Loucy (cell line): ENCODE results near the gene WDR19.
"Not testable (repeated sequence)": the region's sequence is repeated elsewhere in the genome, so short reads cannot be mapped to it uniquely, and the experiment has no call there.

Source experiments
- H2AFZ ChIP-seq: fragments of 200-600 bp; sonication (generic); 2 replicates; pipeline ENCODE4 v1.6.0; 2016; ENCODE audit warnings: antibody characterized with exemption, mild to moderate bottlenecking, low read length, moderate library complexity
- H3F3A ChIP-seq: fragments of 200-600 bp; 2 replicates; pipeline ENCODE4 v1.6.0; 2016; ENCODE audit warnings: antibody characterized with exemption, low read depth, mild to moderate bottlenecking
- H3K27me3 ChIP-seq: fragments of 200-600 bp; sonication (generic); 2 replicates; pipeline ENCODE4 v1.6.1; 2014; ENCODE audit warnings: low read length, mild to moderate bottlenecking; ENCODE audit not compliant: insufficient read depth, poor library complexity, severe bottlenecking
- H3K36me3 ChIP-seq: fragments of 200-600 bp; sonication (generic); 2 replicates; pipeline ENCODE4 v1.6.1; 2016; ENCODE audit warnings: low read length; ENCODE audit not compliant: insufficient read depth
- H3K4me1 ChIP-seq: fragments of 200-600 bp; sonication (generic); 2 replicates; pipeline ENCODE4 v1.5.1; 2014; ENCODE audit warnings: low read length, mild to moderate bottlenecking; ENCODE audit not compliant: insufficient read depth, poor library complexity, severe bottlenecking
- H3K4me2 ChIP-seq: fragments of 200-600 bp; sonication (generic); 2 replicates; pipeline ENCODE4 v1.6.0; 2014; ENCODE audit warnings: antibody characterized with exemption, low read length, low read depth, mild to moderate bottlenecking; ENCODE audit not compliant: poor library complexity, severe bottlenecking
- H3K4me3 ChIP-seq: fragments of 200-600 bp; sonication (generic); 2 replicates; pipeline ENCODE4 v1.5.1; 2014; ENCODE audit warnings: low read length, mild to moderate bottlenecking, mixed read lengths; ENCODE audit not compliant: poor library complexity, severe bottlenecking
- H3K79me2 ChIP-seq: fragments of 200-600 bp; sonication (generic); 2 replicates; pipeline ENCODE4 v1.6.1; 2014; ENCODE audit warnings: low read length; ENCODE audit not compliant: insufficient read depth
- H3K9ac ChIP-seq: fragments of 200-600 bp; sonication (generic); 2 replicates; pipeline ENCODE4 v1.6.0; 2014; ENCODE audit warnings: mild to moderate bottlenecking, low read depth, low read length, moderate library complexity; ENCODE audit not compliant: poor library complexity, severe bottlenecking
- H3K9me2 ChIP-seq: fragments of 200-600 bp; sonication (generic); replicated peaks from 2 replicates; pipeline ENCODE4 v1.6.1; 2016; ENCODE audit warnings: low read depth, low read length, mixed read lengths
- H3K9me3 ChIP-seq: fragments of 200-600 bp; sonication (generic); 2 replicates; pipeline ENCODE4 v1.6.1; 2014; ENCODE audit warnings: mild to moderate bottlenecking, antibody characterized with exemption, low read length, low read depth; ENCODE audit not compliant: insufficient read depth
- H4K20me1 ChIP-seq: fragments of 200-600 bp; sonication (generic); 2 replicates; pipeline ENCODE4 v1.6.0; 2014; ENCODE audit warnings: antibody characterized with exemption, low read length, mild to moderate bottlenecking; ENCODE audit not compliant: insufficient read depth, poor library complexity, severe bottlenecking
- CTCF ChIP-seq: fragments of 200-600 bp; sonication (generic); conservative IDR thresholded peaks from 2 replicates; pipeline ENCODE4 v1.5.1; 2014; ENCODE audit warnings: mild to moderate bottlenecking, antibody characterized with exemption, low read length
- EZH2phosphoT487 ChIP-seq: fragments of 200-600 bp; IDR thresholded peaks from 2 replicates; pipeline ENCODE4 v1.6.1; 2018; ENCODE audit warnings: antibody characterized with exemption, mild to moderate bottlenecking, moderate library complexity, borderline replicate concordance

The WDR19 gene

GRCh38 chr4:39170301-39170700 lies 12.0 kb upstream of the WDR19 start:
- no peak overlapping the region for H3K4me2 ChIP-seq
- no peaks in the 10 kb centered on the region for H3K9me3 ChIP-seq
- no peaks in the 10 kb centered on the region for H3K79me2 ChIP-seq
- H3K4me3 ChIP-seq: no peak overlapping the region
- H3K9ac ChIP-seq: no peak overlapping the region
- peaks cover 5% of the 10 kb centered on the region for H3K27me3 ChIP-seq
- H3K36me3 ChIP-seq: no peaks in the 10 kb centered on the region
- no peaks in the 10 kb centered on the region for H3F3A ChIP-seq
- no peaks in the 10 kb centered on the region for H3K9me2 ChIP-seq
- peaks cover 11% of the 10 kb centered on the region for H3K4me1 ChIP-seq
- no peak for TF ChIP-seq CTCF
- no peak for TF ChIP-seq EZH2phosphoT487
- H4K20me1 ChIP-seq: no peaks in the 10 kb centered on the region
- H2AFZ ChIP-seq: no peak overlapping the region

- Histone ChIP-seq H3K36me3 (no peaks in the 10 kb centered on the region), H3K9me2 (no peaks in the 10 kb centered on the region), H3K79me2 (no peaks in the 10 kb centered on the region), H3K9ac (no peak overlapping the region), H3K4me3 (no peak overlapping the region), H3K4me2 (no peak overlapping the region), H2AFZ (peak overlapping the region; percentile 7; the same call in 1 of the 2 replicates), H3K4me1 (no peaks in the 10 kb centered on the region), H3F3A (no peaks in the 10 kb centered on the region), H3K27me3 (peaks cover 9% of the 10 kb centered on the region), H3K9me3 (no peaks in the 10 kb centered on the region), H4K20me1 (no peaks in the 10 kb centered on the region)
- no peak for TF ChIP-seq CTCF
- TF ChIP-seq EZH2phosphoT487: no peak
These were observed 3.6 kb upstream of the WDR19 start for GRCh38 chr4:39178706-39179105.

GRCh38 chr4:39179681-39180080 lies 2.6 kb upstream of the WDR19 start:
- H2AFZ ChIP-seq: 0 out of 2 replicates have a peak overlapping the region, but pooled peaks have one; percentile 7
- H3K9me2 ChIP-seq: no peaks in the 10 kb centered on the region

GRCh38 chr4:39180629-39181028 lies 1.7 kb upstream of the WDR19 start:
- H3K4me3 ChIP-seq, H3K79me2 ChIP-seq, H3K9ac ChIP-seq, H3K9me3 ChIP-seq, H2AFZ ChIP-seq, H3K4me1 ChIP-seq, H4K20me1 ChIP-seq, H3K9me2 ChIP-seq, H3K4me2 ChIP-seq, H3F3A ChIP-seq, H3K27me3 ChIP-seq, H3K36me3 ChIP-seq: not testable (repeated sequence)

More at GRCh38 chr4:39179681-39180080, 2.6 kb upstream of the WDR19 start:
- Histone ChIP-seq H3F3A (no peaks in the 10 kb centered on the region), H3K9me3 (no peaks in the 10 kb centered on the region), H3K4me1 (no peaks in the 10 kb centered on the region), H3K36me3 (no peaks in the 10 kb centered on the region), H3K9ac (no peak overlapping the region), H3K79me2 (no peaks in the 10 kb centered on the region), H3K4me3 (no peak overlapping the region), H3K4me2 (no peak overlapping the region), H3K27me3 (peaks cover 9% of the 10 kb centered on the region), H4K20me1 (no peaks in the 10 kb centered on the region)
- TF ChIP-seq CTCF: no peak
- no peak for TF ChIP-seq EZH2phosphoT487
